SU-DHL-6 (cell line): Measurements from ENCODE around the gene CXCL6.

Experiments
- CTCF ChIP-seq: fragments of 200-600 bp; sonication (generic); IDR thresholded peaks from one replicate; pipeline ENCODE4 v1.5.1; 2017; ENCODE audit warnings: antibody characterized with exemption, mild to moderate bottlenecking, low read length, moderate library complexity; ENCODE audit not compliant: insufficient read depth, poor library complexity, severe bottlenecking
- EZH2phosphoT487 ChIP-seq: fragments of 200-600 bp; sonication (generic), shearing (Covaris generic); conservative IDR thresholded peaks from 2 replicates; pipeline ENCODE4 v1.6.1; 2018; ENCODE audit warnings: mild to moderate bottlenecking, antibody characterized with exemption, low read length, moderate library complexity, mixed read lengths

- TF ChIP-seq CTCF = no peak
- TF ChIP-seq EZH2phosphoT487 = no peak
Measured at GRCh38 chr4:73885574-73886267, 49.2 kb downstream of the CXCL6 start.
